NCI-H526 treated with DMSO at 0.1 percent for 48 hours (cell line): ENCODE measurements around the gene NRG3.
"Not testable (repeated sequence)": the region's sequence is repeated elsewhere in the genome, so short reads cannot be mapped to it uniquely, and the experiment has no call there.

Source experiments
- DNase-seq: peaks from one replicate; lab custom pipeline; 2025; lab: John Stamatoyannopoulos, UW

NRG3 gene

DNA sequence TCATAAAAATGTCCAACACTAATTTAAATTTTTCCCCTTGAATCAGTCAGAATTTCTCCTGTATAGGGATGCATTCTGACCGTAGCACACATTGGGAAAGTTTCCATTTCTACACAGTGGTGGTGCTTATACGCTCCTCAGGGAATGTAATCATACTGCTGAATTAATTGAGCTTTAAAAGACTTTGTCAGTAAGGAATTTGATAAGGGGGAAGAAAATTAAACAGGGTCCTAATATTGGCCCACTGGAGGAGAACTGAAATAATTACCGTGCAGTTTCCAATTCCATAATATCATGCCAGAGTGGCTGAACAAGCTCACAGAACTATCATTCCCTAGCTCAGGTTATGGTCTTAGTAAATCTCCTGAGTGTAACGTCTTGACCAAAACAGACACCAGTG lies 1041.9 kb downstream of the NRG3 start:
- no peak for DNase-seq

DNA sequence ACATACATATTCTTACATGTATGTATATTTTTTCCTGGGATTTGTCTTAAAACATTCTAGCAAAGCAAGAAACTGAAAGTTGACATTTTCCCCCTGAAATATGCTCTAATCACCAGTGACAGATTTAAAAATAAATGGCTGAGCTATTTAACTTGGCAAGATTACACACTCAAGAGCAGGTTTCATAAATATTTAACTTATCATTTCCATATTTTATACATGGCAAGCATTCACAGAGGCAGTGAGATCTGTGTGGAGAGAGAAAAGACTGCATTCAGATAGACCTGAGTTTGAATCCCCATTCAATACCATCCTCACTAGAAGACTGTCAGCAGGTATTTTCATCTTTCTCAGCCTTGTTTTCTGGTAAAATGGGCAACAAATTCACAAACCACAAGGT lies 1043.0 kb downstream of the NRG3 start:
- no peak for DNase-seq

DNA sequence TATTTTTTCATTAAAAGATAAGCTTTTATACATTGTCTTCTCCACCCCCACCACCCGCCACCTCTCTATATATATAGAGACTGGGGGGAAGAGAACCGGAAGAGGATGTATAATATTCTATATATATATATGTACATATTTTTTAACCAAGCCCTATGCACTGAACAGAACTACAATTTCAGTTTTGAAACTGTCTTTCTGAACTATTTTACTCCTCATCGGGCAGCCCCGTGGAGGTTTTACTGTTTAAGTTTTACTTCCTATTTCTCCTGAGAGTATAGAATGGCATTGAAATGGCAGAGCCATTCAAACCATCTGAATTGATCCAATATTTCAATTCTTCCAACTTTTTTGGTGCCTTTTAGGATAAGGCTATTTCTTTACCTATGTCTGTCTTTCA lies 1047.1 kb downstream of the NRG3 start:
- DNase-seq = no peak

DNA sequence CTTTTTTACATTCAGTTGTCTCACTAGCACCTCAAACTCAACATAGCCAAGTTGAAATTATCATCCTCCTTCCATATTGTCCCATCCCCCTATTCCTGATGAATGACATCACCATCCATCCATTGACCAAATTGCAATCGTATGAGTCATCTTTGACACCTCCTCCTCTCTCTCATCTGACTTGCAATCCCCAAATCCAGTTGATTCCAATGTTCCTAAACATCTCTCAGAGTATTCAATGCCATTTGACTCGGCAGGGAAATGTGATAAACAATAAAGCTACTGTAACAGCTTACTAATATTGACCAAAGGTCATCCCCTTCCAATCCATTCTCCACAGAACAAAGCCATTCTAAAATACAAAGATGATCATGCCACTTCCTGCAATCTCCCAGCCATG lies 1047.8 kb downstream of the NRG3 start:
- no peak for DNase-seq

DNA sequence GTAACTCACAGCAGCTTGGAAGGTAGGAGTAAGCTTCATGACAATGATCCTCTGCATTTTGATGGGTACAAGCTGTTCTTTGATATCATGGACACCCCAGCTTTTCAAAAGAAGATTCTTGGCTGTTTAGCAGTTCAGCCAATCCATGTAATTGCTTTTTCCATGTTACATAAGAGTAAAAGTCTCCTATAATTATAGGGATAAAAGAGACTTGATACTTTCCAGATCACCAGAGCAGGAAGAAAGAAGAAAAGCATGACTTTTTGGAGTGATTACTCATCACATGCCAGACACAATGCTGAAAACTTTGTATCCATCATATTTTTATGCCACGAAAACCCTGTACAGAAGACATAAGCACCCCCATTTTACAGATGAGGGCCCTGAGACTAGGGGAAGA lies 1049.7 kb downstream of the NRG3 start:
- no peak for DNase-seq

DNA sequence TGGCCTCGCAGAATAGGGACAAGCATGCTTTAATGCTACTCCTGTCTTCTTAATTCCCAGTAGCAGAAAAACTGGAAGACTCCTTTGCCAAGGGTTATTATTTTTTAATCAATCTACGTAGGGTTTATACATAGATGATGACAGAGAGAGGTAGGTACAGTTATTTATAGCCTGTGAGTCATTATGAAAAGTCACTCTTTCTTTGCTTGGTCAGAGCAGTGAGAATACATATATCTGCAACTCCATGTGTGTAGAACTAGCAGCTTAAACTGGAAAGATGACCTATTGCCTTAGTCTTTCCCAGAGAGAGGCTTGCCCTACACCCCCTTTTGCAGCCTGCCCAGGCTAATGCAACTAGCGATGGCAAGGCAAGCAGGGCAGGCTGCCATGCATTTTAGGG lies 1050.6 kb downstream of the NRG3 start:
- DNase-seq = no peak

DNA sequence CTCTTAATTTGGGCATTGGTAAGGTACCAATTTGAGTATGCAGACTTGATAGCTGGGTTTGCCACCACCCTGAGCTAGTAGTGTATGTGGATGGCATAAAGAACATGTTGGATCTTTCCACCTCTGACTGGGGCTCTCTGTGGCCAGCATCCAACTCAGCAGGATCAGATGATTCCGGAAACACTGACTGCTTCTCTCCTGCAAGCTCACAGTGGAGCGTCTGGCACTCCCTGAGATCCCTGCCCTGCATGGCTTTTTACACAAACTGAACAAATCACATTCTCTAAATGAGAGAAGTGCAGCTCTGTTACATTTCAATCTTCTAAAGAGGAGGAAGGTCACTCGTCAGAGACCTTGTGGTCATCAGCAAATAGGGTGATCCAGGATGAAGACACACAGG lies 1057.5 kb downstream of the NRG3 start:
- no peak for DNase-seq

DNA sequence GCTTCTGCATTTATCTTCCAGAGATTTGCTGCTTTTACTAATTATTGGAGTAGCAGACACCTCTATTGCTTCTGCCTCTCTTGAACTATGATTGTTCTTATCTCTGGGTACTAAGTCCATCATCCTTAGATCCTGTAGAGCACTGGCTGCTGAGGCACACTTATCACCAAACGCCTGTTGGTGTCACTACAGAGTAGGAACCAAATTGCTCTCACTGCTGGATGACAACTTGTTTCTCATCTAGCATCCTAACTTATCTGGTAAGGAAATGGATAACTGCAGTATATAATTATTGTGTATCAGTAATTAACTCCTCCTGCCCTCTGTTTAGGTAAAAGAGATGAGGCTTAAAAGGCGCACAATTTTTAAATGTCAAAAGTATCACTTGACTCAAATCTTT lies 1059.4 kb downstream of the NRG3 start:
- no peak for DNase-seq

DNA sequence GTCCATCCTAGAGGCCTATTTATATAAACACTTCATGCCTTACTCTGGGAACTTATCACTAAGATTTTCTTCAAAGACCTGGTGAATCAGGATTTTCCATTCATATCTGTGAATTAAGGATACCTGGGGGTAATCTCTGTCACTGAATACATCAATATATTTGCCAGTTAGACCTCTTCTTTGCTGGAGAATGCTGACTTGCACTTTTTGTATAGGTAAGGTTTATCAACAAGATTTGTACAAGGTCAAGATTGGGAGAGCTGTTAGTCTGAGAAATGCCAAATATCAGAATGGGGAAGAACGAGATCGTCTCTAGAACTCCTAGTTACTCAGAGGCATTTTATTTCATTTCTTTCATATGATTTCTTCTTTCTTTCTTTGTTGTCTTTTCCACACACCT lies 1060.0 kb downstream of the NRG3 start:
- no peak for DNase-seq

DNA sequence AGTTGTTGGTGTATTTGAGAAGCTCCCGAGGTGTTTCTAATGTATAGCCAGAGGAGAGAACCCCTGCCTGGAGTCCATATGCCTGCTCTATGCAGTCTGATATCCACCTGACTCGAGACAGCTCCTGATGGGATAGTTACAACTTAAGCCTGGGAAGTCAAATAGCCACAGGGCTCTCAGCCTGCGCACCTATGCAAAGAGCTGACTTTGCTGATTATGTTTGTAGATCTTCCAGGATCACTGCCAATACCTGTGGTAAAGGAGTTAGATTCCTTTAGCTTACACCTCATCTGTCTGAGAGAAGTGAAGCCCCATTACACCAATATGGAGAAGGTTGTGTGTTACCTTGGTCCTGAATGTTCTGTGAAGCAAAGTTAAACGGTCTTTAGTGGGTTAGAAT lies 1063.3 kb downstream of the NRG3 start:
- DNase-seq = no peak

DNA sequence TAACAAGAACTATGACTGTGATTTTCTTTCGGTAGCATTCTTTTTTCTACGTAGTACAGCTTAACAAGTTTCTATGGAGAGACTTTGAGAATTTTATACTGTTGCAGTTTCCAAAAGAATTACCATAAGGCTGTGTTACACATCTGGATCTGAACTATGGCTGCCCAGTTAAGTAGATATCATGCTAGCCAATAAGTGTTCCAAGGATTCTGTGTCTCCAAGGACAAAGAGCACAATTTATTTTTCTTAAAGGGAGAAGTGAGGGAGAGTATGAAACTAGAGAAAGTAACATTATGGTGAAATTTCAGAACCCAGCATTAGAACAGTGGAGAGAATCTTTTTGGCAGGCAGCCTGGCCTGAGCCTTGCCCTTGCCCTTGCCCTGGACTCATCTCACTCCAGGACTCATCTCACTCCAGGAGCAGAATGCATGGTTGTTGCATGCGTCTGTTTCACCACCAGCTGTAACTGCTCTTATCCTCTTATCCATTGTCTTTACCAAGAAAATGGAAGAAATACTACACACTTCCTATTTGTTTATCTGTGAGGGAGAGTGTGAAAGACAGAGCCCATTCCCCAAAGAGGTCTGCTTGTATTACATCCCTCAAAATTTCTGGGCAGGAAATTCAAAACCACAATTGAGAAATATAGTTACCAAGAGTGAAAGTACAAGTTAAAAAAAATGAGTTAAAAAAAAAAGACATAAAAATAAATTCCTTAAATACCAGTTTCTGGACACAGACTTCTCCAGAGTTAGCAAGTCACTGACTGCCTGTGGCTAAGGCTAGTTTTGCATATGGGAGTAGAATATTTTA lies 1067.5 kb downstream of the NRG3 start:
- no peak for DNase-seq

DNA sequence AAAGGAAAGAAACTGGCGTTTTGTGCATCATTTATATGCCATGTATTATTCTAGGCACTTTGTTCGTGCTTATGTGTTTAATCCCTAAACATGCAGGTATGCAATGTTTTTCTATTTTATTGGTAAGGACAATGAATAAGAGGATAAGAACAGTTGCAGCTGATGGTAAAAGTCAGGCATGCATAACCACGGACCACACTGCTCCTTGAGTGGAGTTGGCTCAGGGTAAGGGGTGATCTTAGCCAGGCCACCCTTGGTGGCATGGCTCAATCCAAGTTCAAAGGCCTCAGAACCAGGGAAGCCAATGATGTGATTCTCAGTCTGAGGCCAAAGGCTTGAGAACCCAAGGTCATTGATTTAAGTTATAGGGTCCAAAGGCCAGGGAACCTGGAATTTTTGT lies 1068.1 kb downstream of the NRG3 start:
- DNase-seq = no peak

DNA sequence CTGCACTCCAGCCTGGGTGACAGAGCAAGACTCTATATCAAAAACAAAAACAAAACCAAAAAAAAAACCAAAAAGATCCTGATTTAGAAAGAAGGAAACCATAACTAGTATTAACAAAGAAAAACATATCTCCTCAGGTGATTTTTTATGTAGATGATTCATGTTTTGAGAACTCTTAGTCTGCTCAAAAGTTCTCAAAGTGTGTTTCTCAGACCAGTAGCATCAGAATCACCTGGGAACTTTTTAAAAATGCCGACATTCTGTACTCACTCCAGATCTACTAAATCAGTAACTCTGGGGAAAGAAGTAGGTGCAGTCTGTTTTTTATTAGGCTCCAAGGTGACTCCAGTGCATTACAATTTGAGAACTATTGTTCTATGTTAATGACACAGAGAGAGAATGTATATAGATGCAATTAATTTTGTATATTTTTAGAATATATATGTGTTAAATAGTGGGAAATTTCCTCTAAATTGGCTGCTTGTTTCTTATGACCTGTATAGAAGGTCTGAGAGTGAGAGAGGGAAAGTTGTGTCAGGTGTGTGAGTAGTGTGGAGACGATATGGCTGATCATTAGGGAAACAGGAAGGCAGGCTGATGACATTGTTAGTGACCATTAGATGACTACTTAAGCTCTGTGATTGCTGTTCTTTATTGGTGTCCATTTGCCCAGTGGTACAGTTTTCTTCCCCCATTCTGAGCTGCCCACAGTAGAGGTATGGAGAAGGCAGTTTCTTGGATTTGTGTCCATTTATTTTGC lies 1075.0 kb downstream of the NRG3 start:
- no peak for DNase-seq

DNA sequence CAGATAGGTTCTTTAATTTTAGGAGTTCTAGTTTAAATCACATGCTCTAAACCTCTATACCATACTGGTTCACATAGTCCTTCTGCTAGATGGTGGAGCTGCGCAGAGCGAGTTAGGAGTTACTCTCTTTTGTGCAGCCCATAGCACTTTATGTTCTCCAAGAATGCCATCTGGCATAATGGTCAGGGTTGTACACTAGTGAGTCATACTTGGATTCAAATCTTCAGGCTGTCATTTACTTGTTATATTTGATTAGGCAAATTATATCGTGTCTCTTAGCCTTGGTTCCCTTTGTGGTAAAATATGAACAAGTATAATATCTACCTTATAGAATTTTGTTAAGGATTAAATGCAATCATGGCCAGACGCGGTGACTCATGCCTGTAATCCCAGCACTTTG lies 1078.3 kb downstream of the NRG3 start:
- DNase-seq = no peak

DNA sequence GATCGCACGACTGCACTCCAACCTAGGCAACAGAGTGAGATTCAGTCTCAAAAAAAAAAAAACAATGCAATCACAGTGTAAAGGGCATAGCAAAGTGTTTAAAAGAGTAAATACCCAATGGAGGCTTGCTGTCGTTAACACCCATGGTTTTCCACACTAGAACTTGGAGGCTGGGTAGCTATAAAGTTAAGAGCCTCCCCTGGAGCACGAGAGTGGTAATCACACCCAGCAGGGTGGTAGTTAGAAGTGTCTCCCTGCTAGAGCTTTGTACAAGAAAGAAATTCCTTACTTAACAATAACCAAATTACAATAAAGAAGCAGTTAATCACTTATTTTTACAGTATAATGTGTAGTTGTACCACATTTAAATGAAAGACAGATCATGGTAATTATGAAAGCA lies 1078.9 kb downstream of the NRG3 start:
- no peak for DNase-seq

DNA sequence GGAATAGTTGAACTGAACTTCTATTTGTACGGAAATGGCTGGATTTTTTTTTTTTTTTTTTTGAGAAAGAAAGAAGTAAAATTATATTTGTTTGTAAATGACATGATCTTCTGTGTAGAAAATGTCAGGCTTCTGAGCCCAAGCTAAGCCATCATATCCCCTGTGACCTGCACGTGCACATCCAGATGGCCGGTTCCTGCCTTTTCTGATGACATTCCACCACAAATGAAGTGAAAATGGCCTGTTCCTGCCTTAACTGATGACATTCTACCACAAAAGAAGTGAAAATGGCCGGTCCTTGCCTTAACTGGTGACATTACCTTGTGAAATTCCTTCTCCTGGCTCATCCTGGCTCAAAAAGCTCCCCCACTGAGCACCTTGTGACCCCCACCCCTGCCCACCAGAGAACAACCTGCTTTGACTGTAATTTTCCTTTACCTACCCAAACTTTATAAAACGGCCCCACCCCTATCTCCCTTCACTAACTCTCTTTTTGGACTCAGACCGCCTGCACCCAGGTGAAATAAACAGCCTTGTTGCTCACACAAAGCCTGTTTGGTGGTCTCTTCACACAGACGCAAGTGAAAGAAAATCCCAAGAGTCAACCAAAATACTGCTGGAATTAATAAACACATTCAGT lies 1085.5 kb downstream of the NRG3 start:
- not testable (repeated sequence) for DNase-seq

DNA sequence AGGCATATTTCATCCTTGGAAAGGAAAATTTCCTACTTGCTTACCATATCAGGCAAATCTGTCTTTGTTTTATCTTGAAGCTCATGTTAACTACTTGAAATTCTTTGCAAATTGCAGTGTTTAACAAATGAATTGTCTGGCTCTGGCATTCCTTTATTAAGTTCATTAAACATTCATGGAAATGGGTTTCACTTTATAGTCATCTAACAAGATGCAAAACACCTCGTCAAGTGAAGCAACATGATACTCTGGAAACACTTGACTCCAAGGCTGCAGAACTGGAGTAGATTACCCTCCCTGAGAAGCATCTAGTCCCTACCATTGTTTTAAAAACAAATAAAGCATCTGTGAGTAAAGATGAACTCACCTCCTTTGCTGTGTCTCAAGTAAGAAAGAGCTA lies 1086.9 kb downstream of the NRG3 start:
- no peak for DNase-seq

DNA sequence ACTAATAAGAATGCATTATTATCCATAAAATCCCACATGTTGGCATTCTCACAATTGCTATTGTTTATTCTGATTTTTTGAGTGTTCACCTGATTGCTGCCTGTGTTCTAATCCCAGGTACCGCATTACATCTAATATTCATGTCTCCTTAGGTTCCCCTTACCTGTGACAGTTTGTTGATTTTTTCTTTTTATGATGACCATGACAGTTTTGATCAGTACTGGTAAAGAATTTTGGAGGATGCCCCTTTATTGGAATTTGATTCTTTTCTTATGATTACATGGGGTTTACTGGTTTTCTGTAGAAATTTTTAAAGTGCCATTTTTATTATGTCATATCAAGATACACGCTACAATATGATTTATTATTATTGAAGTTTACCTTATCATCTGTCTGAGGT lies 1091.1 kb downstream of the NRG3 start:
- DNase-seq = no peak

DNA sequence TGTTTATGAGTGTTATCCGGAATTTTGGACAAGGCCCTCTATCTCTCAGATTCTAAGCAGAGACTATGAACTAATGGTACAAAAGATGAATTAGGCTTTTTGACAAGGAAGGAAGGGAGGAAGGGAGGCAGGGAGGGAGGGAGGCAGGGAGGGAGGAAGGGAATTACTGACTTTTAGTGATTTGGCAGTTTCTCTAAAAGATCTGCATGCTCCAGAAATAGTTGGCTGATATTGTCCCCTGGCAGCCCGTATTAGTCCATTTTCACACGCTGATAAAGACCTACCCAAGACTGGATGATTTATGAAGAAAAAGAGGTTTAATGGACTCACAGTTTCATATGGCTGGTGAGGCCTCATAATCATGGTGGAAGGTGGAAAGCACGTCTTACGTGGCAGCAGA lies 1093.5 kb downstream of the NRG3 start:
- DNase-seq = no peak

DNA sequence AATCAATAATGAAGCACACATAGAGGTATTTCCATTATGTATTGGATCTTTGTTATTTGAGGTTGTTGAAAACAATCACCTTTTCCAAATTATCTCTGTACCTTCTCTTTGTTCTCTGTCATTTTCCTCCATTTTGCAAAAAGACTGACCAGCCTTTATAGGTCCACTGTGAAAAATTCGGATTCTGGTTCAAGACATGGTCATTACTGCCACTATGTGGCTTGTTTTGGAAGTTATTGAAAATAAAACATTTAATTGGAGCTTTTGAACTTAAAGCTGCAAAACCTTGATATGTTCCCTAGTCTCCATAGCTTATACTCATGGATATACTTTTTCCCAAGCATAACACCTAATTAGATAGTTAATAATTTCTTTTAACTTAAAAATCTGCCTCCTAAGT lies 1094.4 kb downstream of the NRG3 start:
- no peak for DNase-seq

DNA sequence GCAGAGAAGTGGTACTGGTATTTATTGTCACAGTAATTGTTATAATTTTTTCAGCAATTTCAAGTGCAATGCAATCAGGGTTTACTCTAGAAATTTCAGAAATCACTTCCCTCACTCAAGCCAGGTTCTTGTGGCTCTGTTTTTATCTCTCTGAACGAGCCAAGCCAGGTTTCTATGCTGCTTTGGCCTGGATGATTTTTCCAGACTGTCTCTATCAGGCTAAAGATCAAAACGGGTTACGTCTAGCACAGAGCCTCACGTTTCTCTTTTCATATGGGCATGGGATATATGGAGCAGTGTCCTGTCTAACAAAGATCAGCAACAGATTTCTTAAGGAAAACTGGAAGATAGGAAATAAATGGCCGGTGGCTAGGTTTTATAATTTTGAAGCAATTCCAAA lies 1105.3 kb downstream of the NRG3 start:
- DNase-seq = no peak

DNA sequence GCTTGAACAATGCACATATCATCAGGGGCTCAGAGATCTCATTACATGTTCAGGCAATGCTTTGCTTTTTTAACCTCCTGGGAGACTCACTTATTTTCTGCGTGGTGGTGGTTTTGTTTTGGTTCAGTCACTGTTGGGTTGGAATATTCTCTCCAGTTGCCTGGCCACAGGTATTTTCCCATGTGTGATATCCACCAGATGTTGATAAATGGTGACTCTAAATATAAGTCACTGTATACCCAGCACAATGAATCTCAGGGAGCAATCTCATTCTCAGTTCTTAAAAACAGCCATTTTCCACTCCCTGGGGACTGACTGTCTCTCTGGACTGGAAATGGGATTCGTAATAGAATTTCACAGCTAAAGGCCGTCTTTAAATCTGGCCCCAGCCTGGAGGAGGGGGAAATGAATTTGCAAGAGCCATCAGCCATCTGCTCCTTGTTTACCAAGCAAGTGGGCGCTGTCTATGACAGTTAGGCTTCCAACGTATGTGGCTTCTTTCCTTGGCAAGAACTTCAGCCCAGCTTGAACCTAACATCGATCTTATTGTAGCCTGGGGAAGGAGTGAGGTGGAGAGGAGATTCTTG lies 1106.2 kb downstream of the NRG3 start:
- DNase-seq = no peak

DNA sequence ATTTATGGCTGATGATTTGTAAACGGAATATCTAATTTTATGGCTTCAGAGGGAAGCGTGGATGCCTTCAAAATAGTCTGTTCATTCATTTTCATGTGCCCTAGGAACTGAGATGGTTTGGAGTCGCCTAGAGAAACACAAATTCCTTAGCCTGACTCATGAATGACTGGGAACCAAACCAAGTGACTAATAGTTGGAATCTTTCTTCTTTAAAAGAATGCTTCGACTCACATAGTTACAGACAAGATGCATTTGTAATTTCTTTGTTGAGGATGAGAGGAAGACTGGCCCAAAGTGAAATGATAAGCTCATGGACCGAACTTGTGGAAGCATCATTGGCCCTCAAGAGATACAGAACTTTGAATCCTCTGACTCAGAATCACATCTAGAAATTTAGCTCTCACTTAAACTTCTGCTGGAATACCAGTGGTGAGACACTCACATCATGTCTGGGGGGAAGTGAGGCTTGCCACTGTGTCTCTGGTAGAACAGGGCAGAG lies 1107.2 kb downstream of the NRG3 start:
- DNase-seq = no peak
